HepG2 (cell line): ENCODE results near the gene HPCAL1. TPM values are rescaled to one million over a fixed set of nuclear protein-coding genes. Genes with fewer than 3 reads are reported as not detected.

Source experiments
- ATAC-seq: fragments of 200-7000 bp; cut with Tn5 transposase; 3 replicates; pipeline ENCODE4 v1.9.1; 2020; ENCODE audit warnings: mild to moderate bottlenecking, moderate library complexity
- BruUV-seq: library from RNA; stranded (reverse); fragments of 400-500 nt; replicated peaks from 2 replicates; lab custom pipeline; 2021; lab: Mats Ljungman, UMichigan
- CTCF ChIA-PET: fragments of 300-600 bp; formaldehyde crosslinking; extraction: SDS; loops from one replicate; lab custom pipeline; 2021; ENCODE audit warnings: low total read pairs, inconsistent platforms, low intra/inter-chr PET ratio; lab: Yijun Ruan, JAX
- POLR2A ChIA-PET: fragments of 350-600 bp; sonication (Branson Sonifier 250); formaldehyde crosslinking; loops from one replicate; lab custom pipeline; 2020; ENCODE audit warnings: antibody characterized with exemption, inconsistent platforms; lab: Yijun Ruan, JAX
- DNase-seq: peaks from one replicate; pipeline ENCODE4 v3.0.0-alpha.2; 2015; ENCODE audit warnings: low spot score
- FAIRE-seq: peaks from 3 replicates; lab custom pipeline; 2011; peaks lifted over from hg19 to GRCh38; lab: Jason Lieb, UNC
- H2AFZ ChIP-seq: one replicate; pipeline ENCODE4 v1.6.1; 2011; ENCODE audit warnings: low read length, inconsistent platforms
- H3K27ac ChIP-seq: fragments of 300-600 bp; 3 replicates; pipeline ENCODE4 v1.8.0; 2011; ENCODE audit warnings: mixed run types, mild to moderate bottlenecking, mixed read lengths, low read length, inconsistent platforms; ENCODE audit not compliant: insufficient read depth; ENCODE audit errors: extremely low read length
- H3K27me3 ChIP-seq, 2 experiments: fragments of 200-600 bp in 1 of 2; 2 replicates in 1 of 2; 3 replicates in 1 of 2; pipeline versions ENCODE4 v1.6.0 to v1.8.0; 2011; ENCODE audit warnings: low read length in 2 of 2, mild to moderate bottlenecking in 2 of 2, moderate library complexity in 2 of 2, inconsistent platforms in 1 of 2; ENCODE audit not compliant: insufficient read depth in 2 of 2, control insufficient read depth in 1 of 2
- H3K36me3 ChIP-seq, 2 experiments: fragments of 200-600 bp in 1 of 2; replicated peaks in 1 of 2; 2 replicates in 1 of 2; 3 replicates in 1 of 2; pipeline versions ENCODE4 v1.5.1 to v1.8.0; 2011; ENCODE audit warnings: low read length in 2 of 2, inconsistent platforms in 1 of 2; ENCODE audit not compliant: insufficient read depth in 2 of 2, control insufficient read depth in 1 of 2
- H3K4me1 ChIP-seq: 2 replicates; pipeline ENCODE4 v1.5.1; 2012; ENCODE audit warnings: low read length, inconsistent platforms; ENCODE audit not compliant: insufficient read depth
- H3K4me2 ChIP-seq: 2 replicates; pipeline ENCODE4 v1.6.0; 2011; ENCODE audit warnings: low read depth, low read length, inconsistent platforms
- H3K4me3 ChIP-seq, 3 experiments: fragments of 200-600 bp in 1 of 3; sonication (generic), shearing (Covaris generic) in 1 of 3; replicated peaks in 1 of 3; 2 replicates each; pipeline ENCODE4 v1.5.1; 2011 to 2016; ENCODE audit warnings: low read length in 3 of 3, inconsistent platforms in 2 of 3, low read depth in 2 of 3, mild to moderate bottlenecking in 2 of 3, control low read depth in 1 of 3, mixed read lengths in 1 of 3; ENCODE audit not compliant: insufficient read depth in 1 of 3
- H3K79me2 ChIP-seq: one replicate; pipeline ENCODE4 v1.6.1; 2011; ENCODE audit warnings: low read length, inconsistent platforms; ENCODE audit not compliant: insufficient read depth
- H3K9ac ChIP-seq: 2 replicates; pipeline ENCODE4 v1.6.0; 2011; ENCODE audit warnings: mild to moderate bottlenecking, low read depth, low read length, inconsistent platforms; ENCODE audit not compliant: insufficient read depth
- H3K9me3 ChIP-seq: 2 replicates; pipeline ENCODE4 v1.5.1; 2012; ENCODE audit warnings: mild to moderate bottlenecking, low read length
- H4K20me1 ChIP-seq: 2 replicates; pipeline ENCODE4 v1.6.0; 2011; ENCODE audit warnings: inconsistent platforms, mild to moderate bottlenecking, low read length, moderate library complexity; ENCODE audit not compliant: insufficient read depth
- HDAC2 ChIP-seq: sonication (generic); formaldehyde crosslinking; IDR thresholded peaks from 2 replicates; pipeline ENCODE4 v1.4.0; 2020; ENCODE audit warnings: missing genetic modification reagents
- NCOA2 ChIP-seq: sonication (generic); formaldehyde crosslinking; IDR thresholded peaks from 2 replicates; pipeline ENCODE4 v1.8.0; 2022; ENCODE audit warnings: inconsistent platforms
- NONO ChIP-seq, 2 experiments: fragments of 450-650 bp in 1 of 2; sonication (generic) in 1 of 2; formaldehyde crosslinking in 1 of 2; IDR thresholded peaks in 1 of 2; conservative IDR thresholded peaks in 1 of 2; 2 replicates each; pipeline versions ENCODE4 v1.6.1 to v1.8.0; 2017 to 2022; ENCODE audit warnings: mild to moderate bottlenecking in 1 of 2, missing genetic modification reagents in 1 of 2, moderate library complexity in 1 of 2
- POGZ ChIP-seq: sonication (generic); formaldehyde crosslinking; IDR thresholded peaks from 2 replicates; pipeline ENCODE4 v1.4.0; 2020; ENCODE audit warnings: mild to moderate bottlenecking, missing genetic modification reagents
- ZNF564 ChIP-seq: sonication (generic); formaldehyde crosslinking; IDR thresholded peaks from 2 replicates; pipeline ENCODE4 v1.8.1; 2023; ENCODE audit warnings: mild to moderate bottlenecking, missing genetic modification reagents
- WGBS: methylation state at CpG from one replicate; pipeline ENCODE4 v1.1.6; 2017; ENCODE audit warnings: low lambda C conversion rate; 5-methylcytosine and 5-hydroxymethylcytosine counted together
- in situ Hi-C: cut with HindIII; loops from 2 replicates; pipeline ENCODE4 v1.10.0; 2017; ENCODE audit warnings: low pct_unique_long_range_greater_than_20kb; ENCODE audit not compliant: extremely low pct_ligation_motif_present
- intact Hi-C: fragments of 100-400 bp; cut with micrococcal nuclease; formaldehyde crosslinking; loops from one replicate; pipeline ENCODE4 v1.10.0; 2022; ENCODE audit not compliant: unreplicated experiment
- polyA plus RNA-seq, 8 experiments: library from polyadenylated mRNA; depleted of rRNA in 3 of 8; stranded (reverse) in 7 of 8; unstranded in 1 of 8; fragments of >200 nt; fragmentation: Illumina TruSeq in 4 of 8; extraction: Trizol in 4 of 8; gene quantifications; 2 replicates each; pipeline versions ENCODE4 v1.2.1 to v1.2.3, GENCODE V29; 2011 to 2016; ENCODE audit warnings: low read depth in 4 of 8, missing spikeins in 1 of 8, mixed read lengths in 1 of 8; ENCODE audit not compliant: insufficient read depth in 1 of 8
- total RNA-seq, 5 experiments: library from RNA; depleted of rRNA; stranded (reverse); fragments of >200 nt; fragmentation: Illumina TruSeq; extraction: Trizol; gene quantifications; 2 replicates each; pipeline ENCODE4 v1.2.3, GENCODE V29; 2016; ENCODE audit warnings: low read depth in 1 of 5
- TF ChIP-seq, protein P1 (sequence below): sonication (generic); formaldehyde crosslinking; IDR thresholded peaks from 2 replicates; pipeline ENCODE4 v1.4.0; 2020; ENCODE audit warnings: low read depth, mild to moderate bottlenecking, missing genetic modification reagents
- TF ChIP-seq, protein P2 (sequence below): sonication (generic); formaldehyde crosslinking; IDR thresholded peaks from 2 replicates; pipeline ENCODE4 v1.9.0; 2021; ENCODE audit warnings: missing genetic modification reagents, borderline replicate concordance

Gene HPCAL1
- total and polyA plus RNA-seq, 2 of the 13 experiments (the other 11 are each of a cell fraction or from before 2014, with no cell fraction given), result 29.5 to 29.9 TPM

DNA sequence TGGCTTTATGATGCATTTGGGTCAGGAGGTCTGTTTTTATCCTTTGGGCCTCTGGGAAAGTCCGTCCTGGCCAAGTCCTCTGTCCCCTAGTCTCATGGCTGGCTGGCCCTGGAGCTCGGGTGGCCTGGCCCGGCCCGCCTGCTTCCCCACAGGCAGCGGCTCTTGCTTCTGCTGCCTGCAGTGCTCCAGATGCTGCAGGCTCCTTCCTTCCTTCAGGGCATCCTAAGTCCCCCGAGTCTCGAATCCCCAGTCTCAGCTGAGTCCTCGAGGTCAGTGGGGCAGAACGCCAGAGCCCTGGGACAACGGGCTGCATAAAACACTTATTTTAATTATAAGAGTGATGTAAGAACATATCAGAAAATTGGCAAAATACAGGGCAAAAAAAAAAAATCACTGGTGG is 71.2 kb downstream of the HPCAL1 start:
- ChIA-PET POLR2A (no interaction called here), CTCF (no interaction called here)
- FAIRE-seq (no peak), ATAC-seq (no peak), DNase-seq (no peak)
- Histone ChIP-seq H3K9me3 (no peaks in the 10 kb centered on the region), H3K36me3 (peaks cover 0 to 3% of the 10 kb centered on the region in 2 experiments; a peak in 2 of 5 replicates), H3K9ac (no peak overlapping the region), H3K27me3 (no peaks in the 10 kb centered on the region), H2AFZ (no peak overlapping the region), H3K4me2 (no peak overlapping the region), H3K79me2 (peaks cover 12% of the 10 kb centered on the region), H3K27ac (no peak overlapping the region), H3K4me1 (peaks cover 22% of the 10 kb centered on the region), H3K4me3 (no peak overlapping the region), H4K20me1 (peaks cover 22% of the 10 kb centered on the region)
- in situ Hi-C loops (no loop called here), intact Hi-C loops (no loop called here)
- 97% methylated on average over 10 of the region's 10 CpGs for WGBS
- no TSS peak for BruUV-seq
- TF ChIP-seq NONO (IDR thresholded peaks at IDR 0.05), result no peak
- no peak for TF ChIP-seq NONO (CRISPR knock-in tag; conservative IDR thresholded peaks at IDR 0.05)
- no peak for TF ChIP-seq POGZ (CRISPR knock-in tag)
- TF ChIP-seq NCOA2, result no peak
- TF ChIP-seq, protein P1, sequence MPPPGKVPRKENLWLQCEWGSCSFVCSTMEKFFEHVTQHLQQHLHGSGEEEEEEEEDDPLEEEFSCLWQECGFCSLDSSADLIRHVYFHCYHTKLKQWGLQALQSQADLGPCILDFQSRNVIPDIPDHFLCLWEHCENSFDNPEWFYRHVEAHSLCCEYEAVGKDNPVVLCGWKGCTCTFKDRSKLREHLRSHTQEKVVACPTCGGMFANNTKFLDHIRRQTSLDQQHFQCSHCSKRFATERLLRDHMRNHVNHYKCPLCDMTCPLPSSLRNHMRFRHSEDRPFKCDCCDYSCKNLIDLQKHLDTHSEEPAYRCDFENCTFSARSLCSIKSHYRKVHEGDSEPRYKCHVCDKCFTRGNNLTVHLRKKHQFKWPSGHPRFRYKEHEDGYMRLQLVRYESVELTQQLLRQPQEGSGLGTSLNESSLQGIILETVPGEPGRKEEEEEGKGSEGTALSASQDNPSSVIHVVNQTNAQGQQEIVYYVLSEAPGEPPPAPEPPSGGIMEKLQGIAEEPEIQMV (CRISPR knock-in tag), result no peak
- TF ChIP-seq HDAC2 (CRISPR knock-in tag), result no peak
- no peak for TF ChIP-seq ZNF564
- TF ChIP-seq, protein P2, sequence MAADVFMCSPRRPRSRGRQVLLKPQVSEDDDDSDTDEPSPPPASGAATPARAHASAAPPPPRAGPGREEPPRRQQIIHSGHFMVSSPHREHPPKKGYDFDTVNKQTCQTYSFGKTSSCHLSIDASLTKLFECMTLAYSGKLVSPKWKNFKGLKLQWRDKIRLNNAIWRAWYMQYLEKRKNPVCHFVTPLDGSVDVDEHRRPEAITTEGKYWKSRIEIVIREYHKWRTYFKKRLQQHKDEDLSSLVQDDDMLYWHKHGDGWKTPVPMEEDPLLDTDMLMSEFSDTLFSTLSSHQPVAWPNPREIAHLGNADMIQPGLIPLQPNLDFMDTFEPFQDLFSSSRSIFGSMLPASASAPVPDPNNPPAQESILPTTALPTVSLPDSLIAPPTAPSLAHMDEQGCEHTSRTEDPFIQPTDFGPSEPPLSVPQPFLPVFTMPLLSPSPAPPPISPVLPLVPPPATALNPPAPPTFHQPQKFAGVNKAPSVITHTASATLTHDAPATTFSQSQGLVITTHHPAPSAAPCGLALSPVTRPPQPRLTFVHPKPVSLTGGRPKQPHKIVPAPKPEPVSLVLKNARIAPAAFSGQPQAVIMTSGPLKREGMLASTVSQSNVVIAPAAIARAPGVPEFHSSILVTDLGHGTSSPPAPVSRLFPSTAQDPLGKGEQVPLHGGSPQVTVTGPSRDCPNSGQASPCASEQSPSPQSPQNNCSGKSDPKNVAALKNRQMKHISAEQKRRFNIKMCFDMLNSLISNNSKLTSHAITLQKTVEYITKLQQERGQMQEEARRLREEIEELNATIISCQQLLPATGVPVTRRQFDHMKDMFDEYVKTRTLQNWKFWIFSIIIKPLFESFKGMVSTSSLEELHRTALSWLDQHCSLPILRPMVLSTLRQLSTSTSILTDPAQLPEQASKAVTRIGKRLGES (CRISPR knock-in tag), result no peak
